ENCODE results near the gene GRIA3. TPM values are rescaled to one million over a fixed set of nuclear protein-coding genes. Genes with fewer than 3 reads are reported as not detected.

GRIA3 gene
- total and polyA plus RNA-seq, 10 donors: 0.10 to 0.61 (median 0.24) TPM; not detected in 2

DNA sequence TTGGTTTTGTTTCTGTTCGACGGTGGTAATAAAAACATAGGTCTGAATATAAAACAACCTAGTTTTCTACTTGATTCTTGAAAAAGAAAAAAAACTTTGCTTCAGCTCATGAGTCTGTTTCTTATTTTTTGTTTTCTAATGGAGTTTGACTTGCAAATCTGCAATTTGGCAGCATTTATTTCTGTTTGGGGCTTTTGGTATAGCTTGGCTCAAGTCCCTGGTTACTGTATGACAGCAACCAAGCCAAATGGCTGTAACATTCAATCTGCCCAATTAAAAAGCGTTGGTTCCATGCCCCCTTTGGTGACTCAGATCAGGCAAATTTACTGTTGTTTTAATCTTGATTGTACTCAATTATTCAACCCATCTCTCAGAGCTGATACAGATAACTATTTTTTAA is 263.4 kb downstream of the GRIA3 start:
- H3K36me3 ChIP-seq: no peaks in the 10 kb centered on the region
- H3K4me1 ChIP-seq: no peaks in the 10 kb centered on the region
- intact Hi-C loops (cut with DNase I; ENCODE audit: low total_unique reads): no loop called here
- TF ChIP-seq CTCF (IDR thresholded peaks at IDR 0.05 in 8 of 11, conservative IDR thresholded peaks at IDR 0.05 in 3 of 11) (no peak), POLR2A (IDR thresholded peaks at IDR 0.05) (no peak), POLR2AphosphoS5 (IDR thresholded peaks at IDR 0.05) (no peak)
- no peak overlapping the region for H3K4me3 ChIP-seq
- H3K27ac ChIP-seq: no peak overlapping the region
- WGBS, 5 donors: 64 to 83% (median 80%) methylated on average over 3 of the region's 3 CpGs
- no peaks in the 10 kb centered on the region for H3K9me3 ChIP-seq
- H3K27me3 ChIP-seq (replicated peaks in 1 of 7): no peaks in the 10 kb centered on the region
- DNase-seq: no peak

DNA sequence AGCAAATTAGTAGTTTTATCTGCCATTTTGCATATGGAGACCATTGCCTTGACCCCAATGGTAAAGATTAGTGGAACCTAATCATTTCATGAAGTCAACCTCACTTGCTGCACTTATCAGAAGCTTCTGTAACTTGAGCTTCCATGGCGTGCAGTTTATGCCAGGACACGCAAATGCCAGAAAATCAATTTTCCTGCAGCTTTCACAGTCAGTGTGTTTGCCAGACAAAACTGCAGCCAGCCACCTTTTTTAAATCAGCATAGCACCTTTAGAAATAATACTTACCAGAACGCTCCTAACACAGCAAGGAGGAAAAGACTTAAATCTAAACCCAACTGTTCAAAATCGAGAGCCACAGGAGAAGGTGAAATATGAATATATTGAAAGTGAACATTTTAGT is 265.3 kb downstream of the GRIA3 start:
- intact Hi-C loops (cut with DNase I; ENCODE audit: low total_unique reads): no loop called here
- H3K27ac ChIP-seq: no peak overlapping the region
- DNase-seq: no peak
- no peaks in the 10 kb centered on the region for H3K27me3 ChIP-seq (replicated peaks in 1 of 7)
- no peak overlapping the region for H3K4me3 ChIP-seq
- no peaks in the 10 kb centered on the region for H3K36me3 ChIP-seq
- 71 to 93% (median 92%) methylated on average over 4 of the region's 4 CpGs for WGBS, 5 donors
- H3K4me1 ChIP-seq: no peaks in the 10 kb centered on the region
- TF ChIP-seq CTCF (IDR thresholded peaks at IDR 0.05 in 8 of 11, conservative IDR thresholded peaks at IDR 0.05 in 3 of 11): no peak
- no peak for TF ChIP-seq POLR2A (IDR thresholded peaks at IDR 0.05)
- no peak for TF ChIP-seq POLR2AphosphoS5 (IDR thresholded peaks at IDR 0.05)
- H3K9me3 ChIP-seq: no peaks in the 10 kb centered on the region

GRCh38 chrX:123450222-123450621 is 266.1 kb downstream of the GRIA3 start:
- Histone ChIP-seq H3K27ac (no peak overlapping the region), H3K4me3 (no peak overlapping the region), H3K4me1 (no peaks in the 10 kb centered on the region), H3K36me3 (no peaks in the 10 kb centered on the region), H3K27me3 (replicated peaks in 1 of 7) (no peaks in the 10 kb centered on the region), H3K9me3 (no peaks in the 10 kb centered on the region)
- TF ChIP-seq POLR2AphosphoS5 (IDR thresholded peaks at IDR 0.05): no peak
- TF ChIP-seq CTCF (IDR thresholded peaks at IDR 0.05 in 8 of 11, conservative IDR thresholded peaks at IDR 0.05 in 3 of 11): no peak
- TF ChIP-seq POLR2A (IDR thresholded peaks at IDR 0.05): no peak
- intact Hi-C loops (cut with DNase I; ENCODE audit: low total_unique reads): no loop called here
- 34 to 50% (median 39%) methylated on average over 3 of the region's 3 CpGs for WGBS, 5 donors
- no peak for DNase-seq

GRCh38 chrX:123454712-123455431 is 270.8 kb downstream of the GRIA3 start:
- H3K27ac ChIP-seq: no peak overlapping the region
- intact Hi-C loops (cut with DNase I; ENCODE audit: low total_unique reads): no loop called here
- WGBS, 5 donors: 47 to 91% (median 74%) methylated on average over 1 of the region's 1 CpG
- no peak overlapping the region for H3K4me3 ChIP-seq
- no peak for TF ChIP-seq POLR2AphosphoS5 (IDR thresholded peaks at IDR 0.05)
- TF ChIP-seq CTCF (IDR thresholded peaks at IDR 0.05 in 8 of 11, conservative IDR thresholded peaks at IDR 0.05 in 3 of 11): no peak
- no peak for TF ChIP-seq POLR2A (IDR thresholded peaks at IDR 0.05)
- no peaks in the 10 kb centered on the region for H3K4me1 ChIP-seq
- DNase-seq: no peak
- no peaks in the 10 kb centered on the region for H3K9me3 ChIP-seq
- no peaks in the 10 kb centered on the region for H3K36me3 ChIP-seq
- no peaks in the 10 kb centered on the region for H3K27me3 ChIP-seq (replicated peaks in 1 of 7)
